Ovary (tissue), 3 donors: Measurements from ENCODE around the gene CD48.

Experiments used
- EP300 ChIP-seq: sonication (generic); formaldehyde crosslinking; IDR thresholded peaks from one replicate; pipeline ENCODE4 v1.6.1; 2017; ENCODE audit warnings: antibody characterized with exemption
- TF ChIP-seq, protein P1 (sequence below), 3 donors: fragments of 450-650 bp in 2 of 3; fragments of 200-600 bp in 1 of 3; IDR thresholded peaks; one replicate each; pipeline versions ENCODE4 v1.5.1 to v1.8.0; 2016 to 2022; ENCODE audit warnings: antibody characterized with exemption in 3 of 3, mild to moderate bottlenecking in 1 of 3
- donor health status: DM: no; HTN: no; CAD: no.

DNA sequence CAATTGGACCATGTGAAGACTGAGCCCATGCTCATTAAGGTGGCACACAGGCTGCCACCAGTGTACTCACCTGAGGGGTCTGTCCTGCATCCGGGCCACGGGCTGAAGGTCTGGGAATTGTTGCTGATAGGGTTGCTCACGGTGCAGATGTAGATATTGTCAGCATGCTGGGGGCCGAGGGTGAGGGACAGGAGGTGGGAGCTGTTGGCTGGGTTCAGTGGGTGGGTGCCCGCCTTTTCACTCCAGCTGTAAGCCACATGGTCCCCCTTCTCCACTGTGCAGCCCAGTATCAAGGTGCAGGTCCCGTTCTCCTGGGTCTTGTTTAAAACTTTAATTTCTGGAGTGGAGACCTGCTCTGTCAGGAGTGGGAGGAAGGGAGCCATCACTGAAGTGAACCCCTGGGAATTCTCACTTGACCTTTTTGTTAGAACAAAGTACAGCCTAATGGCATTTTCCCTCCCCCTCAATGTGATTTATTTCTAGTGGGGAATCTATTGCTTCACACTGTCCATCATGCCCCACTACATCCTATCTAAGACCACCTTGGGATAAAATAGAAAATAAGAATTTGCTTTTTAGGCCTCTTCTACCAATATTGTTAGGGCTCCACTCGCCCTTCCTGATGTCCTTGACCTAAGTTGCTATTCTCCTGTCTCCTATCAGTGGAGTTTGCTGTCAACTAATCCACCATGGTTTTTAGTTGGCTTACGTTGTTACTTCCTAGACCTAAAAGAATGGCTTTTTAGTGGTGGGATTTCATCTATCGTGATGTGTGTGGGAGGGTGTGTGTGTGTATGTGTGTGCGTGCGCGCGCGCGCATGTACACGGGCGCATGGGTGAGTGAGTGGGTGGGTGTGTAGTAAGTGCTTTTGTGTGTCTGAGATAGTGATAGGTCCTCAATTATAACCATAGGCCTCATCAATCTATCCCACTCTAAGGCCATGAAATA is 76.8 kb downstream of the CD48 start:
- TF ChIP-seq, protein P1, sequence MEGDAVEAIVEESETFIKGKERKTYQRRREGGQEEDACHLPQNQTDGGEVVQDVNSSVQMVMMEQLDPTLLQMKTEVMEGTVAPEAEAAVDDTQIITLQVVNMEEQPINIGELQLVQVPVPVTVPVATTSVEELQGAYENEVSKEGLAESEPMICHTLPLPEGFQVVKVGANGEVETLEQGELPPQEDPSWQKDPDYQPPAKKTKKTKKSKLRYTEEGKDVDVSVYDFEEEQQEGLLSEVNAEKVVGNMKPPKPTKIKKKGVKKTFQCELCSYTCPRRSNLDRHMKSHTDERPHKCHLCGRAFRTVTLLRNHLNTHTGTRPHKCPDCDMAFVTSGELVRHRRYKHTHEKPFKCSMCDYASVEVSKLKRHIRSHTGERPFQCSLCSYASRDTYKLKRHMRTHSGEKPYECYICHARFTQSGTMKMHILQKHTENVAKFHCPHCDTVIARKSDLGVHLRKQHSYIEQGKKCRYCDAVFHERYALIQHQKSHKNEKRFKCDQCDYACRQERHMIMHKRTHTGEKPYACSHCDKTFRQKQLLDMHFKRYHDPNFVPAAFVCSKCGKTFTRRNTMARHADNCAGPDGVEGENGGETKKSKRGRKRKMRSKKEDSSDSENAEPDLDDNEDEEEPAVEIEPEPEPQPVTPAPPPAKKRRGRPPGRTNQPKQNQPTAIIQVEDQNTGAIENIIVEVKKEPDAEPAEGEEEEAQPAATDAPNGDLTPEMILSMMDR (IDR thresholded peaks at IDR 0.05), result no peak
- no peak for TF ChIP-seq EP300
